Stimulated activated CD8-positive, alpha-beta memory T cell treated with anti-CD3 and anti-CD28 coated beads, Interleukin-15, amount 100 ng/mL, for 1 hour (primary cell): Measurements from ENCODE around the gene ASF1A.
"Not testable (repeated sequence)": the region's sequence is repeated elsewhere in the genome, so short reads cannot be mapped to it uniquely, and the experiment has no call there.

Experiments used
- DNase-seq: peaks from one replicate; pipeline ENCODE4 v3.0.0-alpha.2; 2020; ENCODE audit warnings: low read depth

ASF1A gene

GRCh38 chr6:118893807-118894424 lies at the start of gene ASF1A:
TSS of gene ASF1A (plus strand) at chr6:118894152. CDS start at chr6:118894414, 262 bp downstream.
- DNase-seq, result peak; percentile 86

GRCh38 chr6:118844915-118845314 lies 49.0 kb upstream of the ASF1A start:
- no peak for DNase-seq

GRCh38 chr6:118853408-118853807 lies 40.5 kb upstream of the ASF1A start:
- DNase-seq, result no peak

GRCh38 chr6:118856301-118856700 lies 37.7 kb upstream of the ASF1A start:
- no peak for DNase-seq

- DNase-seq, result no peak
Measured at GRCh38 chr6:118859517-118860064, 34.4 kb upstream of the ASF1A start.

- no peak for DNase-seq
Measured at GRCh38 chr6:118860363-118860762, 33.6 kb upstream of the ASF1A start.

GRCh38 chr6:118860880-118861279 lies 33.1 kb upstream of the ASF1A start:
- DNase-seq, result no peak

- DNase-seq, result no peak
Measured at GRCh38 chr6:118862443-118862842, 31.5 kb upstream of the ASF1A start.

- DNase-seq, result no peak
Measured at GRCh38 chr6:118864341-118865099, 29.4 kb upstream of the ASF1A start.

- DNase-seq, result no peak
Measured at GRCh38 chr6:118865100-118865391, 28.9 kb upstream of the ASF1A start.

- no peak for DNase-seq
Measured at GRCh38 chr6:118867181-118867580, 26.8 kb upstream of the ASF1A start.

GRCh38 chr6:118868901-118869300 lies 25.1 kb upstream of the ASF1A start:
- not testable (repeated sequence) for DNase-seq

- DNase-seq, result no peak
Measured at GRCh38 chr6:118869350-118869749, 24.6 kb upstream of the ASF1A start.

- DNase-seq, result no peak
Measured at GRCh38 chr6:118869894-118870589, 23.9 kb upstream of the ASF1A start.

- DNase-seq, result no peak
Measured at GRCh38 chr6:118871331-118871730, 22.6 kb upstream of the ASF1A start.

GRCh38 chr6:118872318-118872717 lies 21.6 kb upstream of the ASF1A start:
- no peak for DNase-seq

- DNase-seq, result no peak
Measured at GRCh38 chr6:118872726-118873125, 21.2 kb upstream of the ASF1A start.

- no peak for DNase-seq
Measured at GRCh38 chr6:118873239-118873638, 20.7 kb upstream of the ASF1A start.

- no peak for DNase-seq
Measured at GRCh38 chr6:118875672-118876071, 18.3 kb upstream of the ASF1A start.

- no peak for DNase-seq
Measured at GRCh38 chr6:118876198-118876597, 17.8 kb upstream of the ASF1A start.

- DNase-seq, result no peak
Measured at GRCh38 chr6:118876814-118877213, 17.1 kb upstream of the ASF1A start.

GRCh38 chr6:118877806-118878205 lies 16.1 kb upstream of the ASF1A start:
- DNase-seq, result no peak
